NCI-H1105 (cell line): Measurements from ENCODE around the gene FGL2.
"Not testable (repeated sequence)": the region's sequence is repeated elsewhere in the genome, so short reads cannot be mapped to it uniquely, and the experiment has no call there.

Experiments
- DNase-seq: peaks from one replicate; lab custom pipeline; 2025; lab: John Stamatoyannopoulos, UW

The FGL2 gene

GRCh38 chr7:77216181-77216845 is 16.7 kb upstream of the FGL2 start:
- DNase-seq, result no peak

- DNase-seq, result no peak
Measured at GRCh38 chr7:77209479-77210139, 10.0 kb upstream of the FGL2 start.

GRCh38 chr7:77208416-77208815 is 8.8 kb upstream of the FGL2 start:
- no peak for DNase-seq

- no peak for DNase-seq
Measured at GRCh38 chr7:77205706-77206105, 6.1 kb upstream of the FGL2 start.

GRCh38 chr7:77202481-77202976 is 2.9 kb upstream of the FGL2 start:
- DNase-seq, result no peak

GRCh38 chr7:77200542-77200941 is 923 bp upstream of the FGL2 start:
- no peak for DNase-seq

- DNase-seq, result no peak
Measured at GRCh38 chr7:77197141-77197540, 2.5 kb downstream of the FGL2 start.

GRCh38 chr7:77188731-77189437 is 10.7 kb downstream of the FGL2 start:
- DNase-seq, result no peak

- no peak for DNase-seq
Measured at GRCh38 chr7:77185866-77186265, 13.8 kb downstream of the FGL2 start.

GRCh38 chr7:77184990-77185389 is 14.6 kb downstream of the FGL2 start:
- DNase-seq, result no peak

GRCh38 chr7:77184463-77184862 is 15.2 kb downstream of the FGL2 start:
- no peak for DNase-seq

GRCh38 chr7:77182261-77182660 is 17.4 kb downstream of the FGL2 start:
- no peak for DNase-seq

- DNase-seq, result no peak
Measured at GRCh38 chr7:77181734-77182133, 17.9 kb downstream of the FGL2 start.

GRCh38 chr7:77181015-77181595 is 18.5 kb downstream of the FGL2 start:
- DNase-seq, result no peak

GRCh38 chr7:77178024-77178423 is 21.6 kb downstream of the FGL2 start:
- DNase-seq, result not testable (repeated sequence)

GRCh38 chr7:77177321-77177904 is 22.2 kb downstream of the FGL2 start:
- DNase-seq, result not testable (repeated sequence)

- not testable (repeated sequence) for DNase-seq
Measured at GRCh38 chr7:77175274-77175800, 24.3 kb downstream of the FGL2 start.

GRCh38 chr7:77174418-77174817 is 25.2 kb downstream of the FGL2 start:
- not testable (repeated sequence) for DNase-seq

GRCh38 chr7:77172437-77173172 is 27.0 kb downstream of the FGL2 start:
- not testable (repeated sequence) for DNase-seq

- DNase-seq, result not testable (repeated sequence)
Measured at GRCh38 chr7:77171073-77171472, 28.5 kb downstream of the FGL2 start.

- no peak for DNase-seq
Measured at GRCh38 chr7:77157446-77157845, 42.2 kb downstream of the FGL2 start.
